GM12801 (cell line): ENCODE measurements around the gene THAP3.

ENCODE experiments used
- CTCF ChIP-seq: IDR thresholded peaks from one replicate; pipeline ENCODE4 v1.5.1; 2011; ENCODE audit warnings: control low read depth; ENCODE audit not compliant: insufficient read length; ENCODE audit errors: extremely low read depth

Gene THAP3

GRCh38 chr1:6581561-6582305 lies 42.9 kb upstream of the THAP3 start:
- no peak for TF ChIP-seq CTCF

GRCh38 chr1:6582370-6582769 lies 42.3 kb upstream of the THAP3 start:
- TF ChIP-seq CTCF: no peak

- TF ChIP-seq CTCF: no peak
Observed at GRCh38 chr1:6584126-6585080, 40.3 kb upstream of the THAP3 start.

- no peak for TF ChIP-seq CTCF
Observed at GRCh38 chr1:6585081-6585722, 39.5 kb upstream of the THAP3 start.

GRCh38 chr1:6585841-6586240 lies 38.8 kb upstream of the THAP3 start:
- TF ChIP-seq CTCF: no peak

- TF ChIP-seq CTCF: no peak
Observed at GRCh38 chr1:6586404-6586816, 38.3 kb upstream of the THAP3 start.
